Measurements from ENCODE around the gene SLC35B1. TPM values are rescaled to one million over a fixed set of nuclear protein-coding genes. Genes with fewer than 3 reads are reported as not detected.
"Not testable (repeated sequence)": the region's sequence is repeated elsewhere in the genome, so short reads cannot be mapped to it uniquely, and the experiment has no call there.

Gene SLC35B1
- polyA plus RNA-seq, 3 donors from 2014 or later = 40.5 to 69.0 (median 53.3) TPM

DNA sequence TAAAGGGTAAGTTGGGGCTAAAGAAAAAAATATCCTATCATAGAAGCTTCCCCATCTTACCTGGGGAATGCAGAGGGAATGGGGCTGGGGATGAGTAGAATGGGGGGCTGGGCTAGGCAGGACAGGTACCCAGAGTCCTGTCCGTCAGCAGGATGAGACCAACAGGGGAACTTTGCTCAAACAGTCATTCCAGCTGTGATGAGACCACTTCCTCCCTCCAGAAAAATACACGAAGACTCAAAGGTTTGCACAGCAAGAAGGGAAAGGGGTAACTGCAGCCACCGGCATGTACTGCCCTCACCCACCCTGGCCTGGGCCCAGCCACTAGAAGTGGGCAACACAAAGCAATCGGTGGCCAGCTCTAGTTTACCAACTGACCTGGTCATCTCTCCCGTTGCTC lies 20.7 kb upstream of the SLC35B1 start:
- peaks cover 0 to 1% (median 0%) of the 10 kb centered on the region in 3 donors for H3K27me3 Mint-ChIP-seq (ENCODE audit: low read depth in 3 of 3)
- peak overlapping the region in 4 of 5 donors; percentile 4 to 64 (median 14) for H3K4me3 Mint-ChIP-seq

DNA sequence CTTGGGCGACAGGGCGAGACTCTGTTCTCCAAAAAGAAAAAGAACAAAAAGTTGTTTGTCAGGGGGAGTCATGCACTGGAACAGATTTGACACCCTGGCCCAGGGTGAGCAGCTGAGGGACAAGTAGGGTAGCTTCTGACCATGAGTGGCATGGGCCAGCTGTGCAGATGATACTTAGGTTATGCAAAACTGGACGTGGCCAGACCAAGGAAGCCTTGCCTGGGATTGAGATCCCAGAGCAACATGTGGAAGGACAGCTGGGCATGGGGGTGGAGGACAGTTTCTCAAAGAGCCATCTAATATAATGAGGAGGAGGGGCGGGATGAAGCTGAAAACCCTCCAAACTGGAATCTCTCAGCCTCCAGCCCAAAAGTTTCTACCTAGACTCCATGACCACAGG lies 19.6 kb upstream of the SLC35B1 start:
- Mint-ChIP-seq H3K9me3 (peaks cover 0 to 2% (median 0%) of the 10 kb centered on the region in 6 donors), H3K4me1 (peaks cover 74 to 93% of the 10 kb centered on the region in 2 donors), H3K27me3 (ENCODE audit: low read depth in 3 of 3) (peaks cover 0 to 1% (median 0%) of the 10 kb centered on the region in 3 donors), H3K27ac (peak overlapping the region in 5 of 6 donors; percentile 68 to 93 (median 72)), H3K36me3 (peaks cover 20 to 47% (median 28%) of the 10 kb centered on the region in 3 donors), H3K4me3 (peak overlapping the region in 1 of 5 donors; percentile 41)
- no peak for DNase-seq

More for the DNA sequence above, 20.7 kb upstream of the SLC35B1 start:
- Mint-ChIP-seq H3K36me3 (peaks cover 24 to 51% (median 29%) of the 10 kb centered on the region in 3 donors), H3K27ac (peak overlapping the region; percentile 25 to 93 (median 82)), H3K9me3 (peaks cover 0 to 2% (median 0%) of the 10 kb centered on the region in 6 donors), H3K4me1 (peaks cover 76 to 93% of the 10 kb centered on the region in 2 donors)
- no peak for DNase-seq

GRCh38 chr17:49725452-49726130 lies 17.8 kb upstream of the SLC35B1 start:
- Mint-ChIP-seq H3K27ac (peak overlapping the region; percentile 41 to 85 (median 78)), H3K27me3 (ENCODE audit: low read depth in 3 of 3) (peaks cover 0 to 1% (median 0%) of the 10 kb centered on the region in 3 donors), H3K4me1 (peaks cover 63 to 88% of the 10 kb centered on the region in 2 donors), H3K9me3 (peaks cover 0 to 2% (median 0%) of the 10 kb centered on the region in 6 donors), H3K36me3 (peaks cover 14 to 48% (median 30%) of the 10 kb centered on the region in 3 donors), H3K4me3 (peak overlapping the region in 1 of 5 donors; percentile 25)
- DNase-seq = no peak

DNA sequence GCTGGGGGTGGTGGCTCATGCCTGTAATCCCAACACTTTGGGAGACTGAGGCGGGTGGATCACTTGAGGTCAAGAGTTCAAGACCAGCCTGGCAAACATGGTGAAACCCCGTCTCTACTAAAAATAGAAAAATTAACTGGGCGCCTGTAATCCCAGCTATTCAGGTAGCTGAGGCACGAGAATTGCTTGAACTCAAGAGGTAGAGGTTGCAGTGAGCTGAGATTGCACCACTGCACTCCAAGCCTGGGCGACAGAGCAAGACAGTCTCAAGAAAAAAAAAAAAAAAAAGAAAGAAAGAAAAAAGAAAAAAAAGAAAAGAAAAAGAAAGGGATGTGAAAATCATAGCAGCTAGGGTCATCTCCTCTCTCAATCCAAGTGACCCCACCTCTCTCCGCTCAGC lies 16.8 kb upstream of the SLC35B1 start:
- peaks cover 14 to 52% (median 30%) of the 10 kb centered on the region in 3 donors for H3K36me3 Mint-ChIP-seq
- H3K9me3 Mint-ChIP-seq; H3K4me3 Mint-ChIP-seq; H3K27me3 Mint-ChIP-seq (ENCODE audit: low read depth in 3 of 3); DNase-seq: not testable (repeated sequence)
- peak overlapping the region in 5 of 6 donors; percentile 70 to 85 (median 84) for H3K27ac Mint-ChIP-seq
- H3K4me1 Mint-ChIP-seq = peaks cover 56 to 77% of the 10 kb centered on the region in 2 donors

GRCh38 chr17:49723423-49723822 lies 15.7 kb upstream of the SLC35B1 start:
- H3K27ac Mint-ChIP-seq = peak overlapping the region in 5 of 6 donors; percentile 27 to 78 (median 74)
- H3K9me3 Mint-ChIP-seq = peaks cover 0 to 2% (median 0%) of the 10 kb centered on the region in 6 donors

GRCh38 chr17:49722066-49722465 lies 14.3 kb upstream of the SLC35B1 start:
- Mint-ChIP-seq H3K4me1 (peaks cover 48 to 63% of the 10 kb centered on the region in 2 donors), H3K27me3 (ENCODE audit: low read depth in 3 of 3) (no peaks in the 10 kb centered on the region), H3K36me3 (peaks cover 20 to 54% (median 32%) of the 10 kb centered on the region in 3 donors), H3K4me3 (no peak overlapping the region), H3K9me3 (peaks cover 0 to 2% (median 0%) of the 10 kb centered on the region in 6 donors), H3K27ac (peak overlapping the region; percentile 27 to 83 (median 74))
- DNase-seq = no peak

More at GRCh38 chr17:49723423-49723822, 15.7 kb upstream of the SLC35B1 start:
- Mint-ChIP-seq H3K4me3 (no peak overlapping the region), H3K27me3 (ENCODE audit: low read depth in 3 of 3) (peaks cover 0 to under 1% (median 0%) of the 10 kb centered on the region in 3 donors), H3K4me1 (peaks cover 47 to 66% of the 10 kb centered on the region in 2 donors), H3K36me3 (peaks cover 14 to 44% (median 21%) of the 10 kb centered on the region in 3 donors)
- DNase-seq = no peak

DNA sequence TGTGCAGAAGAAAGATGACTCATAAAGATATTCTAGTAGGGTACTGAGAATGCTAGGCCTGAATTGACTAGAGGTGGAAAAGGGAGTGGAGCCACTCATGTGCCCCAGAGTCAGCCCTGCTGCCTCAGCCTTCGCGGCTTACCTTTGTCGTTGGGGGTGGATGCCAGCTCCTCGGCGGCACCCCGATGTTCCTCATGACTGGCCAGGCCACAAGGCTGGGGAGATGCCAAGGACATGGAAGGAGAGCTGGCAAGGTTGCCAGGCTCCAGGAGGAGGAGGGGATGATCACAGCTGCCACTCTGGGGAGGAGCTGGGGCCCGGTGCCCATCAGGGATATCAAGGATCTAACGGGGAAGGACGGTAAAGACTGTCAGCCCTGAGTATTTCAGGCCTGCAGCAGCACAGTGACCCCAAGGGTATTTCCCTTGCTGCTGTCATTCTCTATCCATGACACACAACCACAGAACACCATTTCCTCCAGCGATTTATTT lies 9.7 kb upstream of the SLC35B1 start:
- DNase-seq = no peak
- Mint-ChIP-seq H3K27ac (peak overlapping the region; percentile 96 to 100 (median 99)), H3K9me3 (no peaks in the 10 kb centered on the region), H3K4me1 (peaks cover 58 to 69% of the 10 kb centered on the region in 2 donors), H3K27me3 (ENCODE audit: low read depth in 3 of 3) (peaks cover 10 to 22% (median 14%) of the 10 kb centered on the region in 3 donors), H3K36me3 (peaks cover 31 to 53% (median 36%) of the 10 kb centered on the region in 3 donors), H3K4me3 (peak overlapping the region in 2 of 5 donors; percentile 25 to 67)

DNA sequence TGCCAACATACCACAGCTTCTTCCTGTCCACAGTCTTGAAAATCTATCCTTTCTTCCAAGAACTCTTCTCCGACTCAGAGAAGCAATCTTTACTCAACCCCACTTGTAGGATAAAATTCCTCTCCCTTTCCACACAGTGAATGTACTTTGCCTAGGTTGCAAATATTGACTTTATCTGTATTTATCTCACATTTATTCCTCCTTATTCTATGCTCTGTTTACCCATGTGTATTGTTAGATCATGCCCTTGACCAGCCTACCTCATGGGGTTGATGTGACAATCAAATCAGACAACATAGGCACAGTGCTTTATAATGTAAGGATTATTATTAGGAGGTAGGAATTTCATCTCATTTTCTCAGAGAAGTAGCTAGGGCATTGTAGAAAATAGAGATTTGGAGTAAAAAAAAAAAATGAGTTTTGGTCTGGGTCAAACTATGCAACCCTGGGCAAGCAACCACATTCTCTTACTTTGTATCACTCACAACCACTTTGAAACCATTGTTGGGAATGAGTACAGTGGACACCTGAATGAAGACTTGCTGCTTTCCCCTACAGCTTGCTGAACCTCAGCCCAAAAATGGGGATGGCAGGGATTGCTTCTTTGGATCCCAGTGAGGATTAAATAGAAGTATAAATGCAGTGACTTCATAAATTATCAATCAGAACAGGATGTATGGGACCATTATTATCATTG lies 9.1 kb upstream of the SLC35B1 start:
- Mint-ChIP-seq H3K27ac (peak overlapping the region; percentile 96 to 100 (median 99)), H3K9me3 (no peaks in the 10 kb centered on the region), H3K4me3 (peak overlapping the region; percentile 54 to 81 (median 64)), H3K36me3 (peaks cover 31 to 49% (median 36%) of the 10 kb centered on the region in 3 donors), H3K27me3 (ENCODE audit: low read depth in 3 of 3) (peaks cover 10 to 22% (median 14%) of the 10 kb centered on the region in 3 donors), H3K4me1 (peaks cover 62 to 70% of the 10 kb centered on the region in 2 donors)
- DNase-seq = no peak

GRCh38 chr17:49715717-49716279 lies 8.0 kb upstream of the SLC35B1 start:
- peaks cover 31 to 47% (median 33%) of the 10 kb centered on the region in 3 donors for H3K36me3 Mint-ChIP-seq
- peak; percentile 91 to 92 (median 92) for DNase-seq
- H3K4me3 Mint-ChIP-seq = peak overlapping the region; percentile 54 to 81 (median 64)
- H3K27me3 Mint-ChIP-seq (ENCODE audit: low read depth in 3 of 3) = peaks cover 10 to 22% (median 14%) of the 10 kb centered on the region in 3 donors
- no peaks in the 10 kb centered on the region for H3K9me3 Mint-ChIP-seq
- peaks cover 65 to 71% of the 10 kb centered on the region in 2 donors for H3K4me1 Mint-ChIP-seq
- H3K27ac Mint-ChIP-seq = peak overlapping the region; percentile 96 to 100 (median 99)

GRCh38 chr17:49715216-49715615 lies 7.5 kb upstream of the SLC35B1 start:
- H3K36me3 Mint-ChIP-seq = peaks cover 31 to 49% (median 34%) of the 10 kb centered on the region in 3 donors
- peak overlapping the region; percentile 54 to 81 (median 64) for H3K4me3 Mint-ChIP-seq
- H3K4me1 Mint-ChIP-seq = peaks cover 65 to 72% of the 10 kb centered on the region in 2 donors
- H3K27ac Mint-ChIP-seq = peak overlapping the region; percentile 96 to 100 (median 99)
- peaks cover 10 to 22% (median 14%) of the 10 kb centered on the region in 3 donors for H3K27me3 Mint-ChIP-seq (ENCODE audit: low read depth in 3 of 3)
- DNase-seq = peak; percentile 80 to 86 (median 84)
- no peaks in the 10 kb centered on the region for H3K9me3 Mint-ChIP-seq

DNA sequence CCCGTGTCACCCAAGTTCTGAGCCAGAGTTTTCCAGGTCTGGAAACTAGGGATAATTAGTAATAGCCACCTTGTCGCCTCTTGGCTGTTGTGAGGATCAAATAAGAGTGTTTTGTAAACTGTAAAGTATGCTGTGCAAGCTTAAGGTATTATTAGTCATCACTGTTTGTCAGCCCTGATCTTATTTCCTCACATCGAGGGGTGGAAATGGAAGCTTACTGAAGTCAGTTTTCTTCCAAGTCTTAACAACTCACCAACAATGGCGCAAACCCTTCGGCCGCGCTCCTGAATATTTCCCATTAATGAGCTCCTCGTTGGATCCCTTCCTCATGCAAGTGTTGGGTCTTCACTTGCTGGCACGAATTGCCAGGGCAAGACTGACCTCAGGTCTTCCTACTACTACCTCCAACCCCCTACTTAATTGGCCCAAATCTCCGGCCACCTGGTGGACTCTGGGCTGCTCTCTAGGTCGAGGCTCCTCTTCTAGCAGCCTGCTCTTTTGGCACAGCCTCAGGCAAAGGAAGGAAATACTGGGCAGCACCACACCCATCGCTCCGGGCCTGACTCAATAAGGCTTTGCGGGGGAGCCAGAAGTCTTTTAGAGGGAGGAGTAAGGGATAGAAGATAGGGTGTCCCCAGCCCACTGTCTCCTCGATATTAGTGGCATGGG lies 885 bp upstream of the SLC35B1 start:
- peak overlapping the region; percentile 90 to 97 (median 95) for H3K4me3 Mint-ChIP-seq
- H3K27ac Mint-ChIP-seq = peak overlapping the region; percentile 94 to 99 (median 98)
- peaks cover 7 to 9% (median 8%) of the 10 kb centered on the region in 3 donors for H3K27me3 Mint-ChIP-seq (ENCODE audit: low read depth in 3 of 3)
- no peak for DNase-seq
- H3K4me1 Mint-ChIP-seq = peaks cover 60 to 83% of the 10 kb centered on the region in 2 donors
- peaks cover 15 to 33% (median 21%) of the 10 kb centered on the region in 3 donors for H3K36me3 Mint-ChIP-seq
- no peaks in the 10 kb centered on the region for H3K9me3 Mint-ChIP-seq

- Mint-ChIP-seq H3K9me3 (no peaks in the 10 kb centered on the region), H3K27ac (peak overlapping the region; percentile 94 to 99 (median 98)), H3K4me3 (peak overlapping the region; percentile 90 to 97 (median 95)), H3K36me3 (peaks cover 13 to 39% (median 19%) of the 10 kb centered on the region in 3 donors), H3K27me3 (ENCODE audit: low read depth in 3 of 3) (peaks cover 7 to 9% (median 8%) of the 10 kb centered on the region in 3 donors), H3K4me1 (peaks cover 50 to 69% of the 10 kb centered on the region in 2 donors)
- peak; percentile 17 to 34 (median 33) for DNase-seq
These were observed 537 bp downstream of the SLC35B1 start for GRCh38 chr17:49707246-49707607.
